ENCODE data around the gene S1PR2. TPM values are rescaled to one million over a fixed set of nuclear protein-coding genes. Genes with fewer than 3 reads are reported as not detected.
A peak's percentile ranks its signal among the peaks of the same experiment; 100 is the strongest.
"Not testable (repeated sequence)": the region's sequence is repeated elsewhere in the genome, so short reads cannot be mapped to it uniquely, and the experiment has no call there.

Gene S1PR2
- polyA plus RNA-seq, 1 experiment = 19.7 TPM

DNA sequence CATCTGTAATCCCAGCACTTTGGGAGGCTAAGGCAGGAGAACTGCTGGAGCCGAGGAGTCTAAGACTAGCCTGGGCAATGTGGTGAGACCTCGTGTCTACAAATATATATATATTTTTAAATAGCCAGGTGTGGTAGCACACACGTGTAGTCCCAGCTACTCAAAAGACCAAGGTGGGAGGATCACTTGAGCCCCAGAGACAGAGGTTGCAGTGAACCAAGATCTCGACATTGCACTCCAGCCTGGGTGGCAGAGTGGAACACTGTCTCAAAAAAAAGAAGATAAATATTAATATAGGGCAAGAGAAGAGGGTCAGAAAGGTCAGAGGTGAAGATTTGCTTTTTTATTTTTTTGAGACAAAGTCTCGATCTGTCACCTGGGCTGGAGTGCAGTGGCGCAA, 15.4 kb upstream of the S1PR2 start:
- CTCF ChIA-PET = no interaction called here
- DNase-seq (ENCODE audit: low read depth, low spot score) = no peak
- no peak for TF ChIP-seq CTCF (IDR thresholded peaks at IDR 0.05; ENCODE audit: low read depth, low read length)
- Histone ChIP-seq H3K27ac (ENCODE audit: low read depth, low read length) (no peak overlapping the region), H3K4me3 (ENCODE audit: low read depth, low read length) (no peak overlapping the region), H3K27me3 (ENCODE audit: control insufficient read depth, insufficient read depth, low read length) (no peaks in the 10 kb centered on the region), H3K9me3 (ENCODE audit: control insufficient read depth, insufficient read depth, low read length) (no peaks in the 10 kb centered on the region)
- POLR2A ChIA-PET = no interaction called here

GRCh38 chr19:10245189-10245939, 14.2 kb upstream of the S1PR2 start:
- H3K27me3 ChIP-seq (ENCODE audit: control insufficient read depth, insufficient read depth, low read length) = no peaks in the 10 kb centered on the region
- no peak overlapping the region for H3K27ac ChIP-seq (ENCODE audit: low read depth, low read length)
- ChIA-PET POLR2A (interaction anchor here (1.7 kb wide), 1 partner anchor 19 kb away, joined by 4 read pairs; no protein-coding TSS in a partner anchor), CTCF (interaction anchor here (0.7 to 1.2 kb wide), 2 partner anchors 13 to 125 kb away, joined by 3 to 5 read pairs; no protein-coding TSS in a partner anchor)
- no peak overlapping the region for H3K4me3 ChIP-seq (ENCODE audit: low read depth, low read length)
- TF ChIP-seq CTCF (IDR thresholded peaks at IDR 0.05; ENCODE audit: low read depth, low read length) = no peak
- H3K9me3 ChIP-seq (ENCODE audit: control insufficient read depth, insufficient read depth, low read length) = no peaks in the 10 kb centered on the region
- DNase-seq (ENCODE audit: low read depth, low spot score) = no peak

GRCh38 chr19:10243606-10244005, 12.5 kb upstream of the S1PR2 start:
- CTCF ChIA-PET = no interaction called here
- no peak for TF ChIP-seq CTCF (IDR thresholded peaks at IDR 0.05; ENCODE audit: low read depth, low read length)

DNA sequence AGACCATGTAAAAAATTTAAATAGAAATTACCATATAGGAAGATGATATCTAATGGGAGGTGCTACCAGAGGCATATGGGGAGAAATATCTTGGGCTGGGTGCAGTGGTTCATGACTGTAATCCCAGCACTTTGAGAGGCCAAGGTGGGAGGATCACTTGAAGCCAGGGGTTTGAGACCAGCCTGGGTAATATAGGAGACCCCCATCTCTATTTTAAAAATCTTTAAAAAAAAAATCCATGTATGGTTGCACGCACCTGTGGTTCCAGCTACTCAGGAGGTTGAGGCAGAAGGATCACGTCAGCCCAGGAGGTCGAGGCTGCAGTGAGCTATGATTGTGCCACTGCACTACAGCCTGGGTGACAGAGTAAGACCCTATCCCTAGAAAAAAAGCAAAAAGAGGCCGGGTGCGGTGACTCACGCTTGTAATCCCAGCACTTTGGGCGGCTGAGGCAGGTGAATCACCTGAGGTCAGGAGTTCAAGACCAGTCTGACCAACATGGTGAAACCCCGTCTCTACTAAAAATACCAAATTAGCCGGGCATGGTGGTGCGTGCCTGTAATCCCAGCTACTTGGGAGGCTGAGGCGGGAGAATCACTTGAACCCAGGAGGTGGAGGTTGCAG, 10.8 kb upstream of the S1PR2 start:
- H3K9me3 ChIP-seq (ENCODE audit: control insufficient read depth, insufficient read depth, low read length); H3K27ac ChIP-seq (ENCODE audit: low read depth, low read length); POLR2A ChIA-PET; H3K27me3 ChIP-seq (ENCODE audit: control insufficient read depth, insufficient read depth, low read length); CTCF ChIA-PET; H3K4me3 ChIP-seq (ENCODE audit: low read depth, low read length); DNase-seq (ENCODE audit: low read depth, low spot score): not testable (repeated sequence)

More at GRCh38 chr19:10243606-10244005, 12.5 kb upstream of the S1PR2 start:
- no peaks in the 10 kb centered on the region for H3K9me3 ChIP-seq (ENCODE audit: control insufficient read depth, insufficient read depth, low read length)
- DNase-seq (ENCODE audit: low read depth, low spot score) = no peak
- H3K4me3 ChIP-seq (ENCODE audit: low read depth, low read length) = no peak overlapping the region
- POLR2A ChIA-PET = no interaction called here
- H3K27ac ChIP-seq (ENCODE audit: low read depth, low read length) = no peak overlapping the region
- no peaks in the 10 kb centered on the region for H3K27me3 ChIP-seq (ENCODE audit: control insufficient read depth, insufficient read depth, low read length)

- Histone ChIP-seq H3K27me3 (ENCODE audit: control insufficient read depth, insufficient read depth, low read length) (no peaks in the 10 kb centered on the region), H3K4me3 (ENCODE audit: low read depth, low read length) (no peak overlapping the region), H3K27ac (ENCODE audit: low read depth, low read length) (peak overlapping the region; percentile 87), H3K9me3 (ENCODE audit: control insufficient read depth, insufficient read depth, low read length) (no peaks in the 10 kb centered on the region)
- no peak for TF ChIP-seq CTCF (IDR thresholded peaks at IDR 0.05; ENCODE audit: low read depth, low read length)
- CTCF ChIA-PET = interaction anchor here (0.6 to 1.4 kb wide), 3 partner anchors 10 to 20 kb away, joined by 3 to 9 read pairs (median 4); no protein-coding TSS in a partner anchor
- POLR2A ChIA-PET = interaction anchor here (0.7 to 2.2 kb wide), 6 partner anchors 12 to 69 kb away, joined by 4 to 42 read pairs (median 6); partner anchors contain the start of gene DNMT1
- peak; percentile 91 for DNase-seq (ENCODE audit: low read depth, low spot score)
These were observed 7.1 kb upstream of the S1PR2 start for GRCh38 chr19:10238172-10238783.
